ENCODE data around the gene GFI1. TPM values are rescaled to one million over a fixed set of nuclear protein-coding genes. Genes with fewer than 3 reads are reported as not detected.

The GFI1 gene
- total and polyA plus RNA-seq, 2 experiments from 2014 or later, result 0.21 TPM; not detected in 1

- no peak for TF ChIP-seq ZNF462 (CRISPR knock-in tag; IDR thresholded peaks at IDR 0.05)
- no peak for TF ChIP-seq NANOG (IDR thresholded peaks at IDR 0.05; ENCODE audit: borderline replicate concordance)
- no peak for TF ChIP-seq JUNB (IDR thresholded peaks at IDR 0.05; ENCODE audit: unreplicated experiment)
- no peak for TF ChIP-seq ZNF114 (CRISPR knock-in tag; IDR thresholded peaks at IDR 0.05)
- TF ChIP-seq EZH2 (IDR thresholded peaks at IDR 0.05; ENCODE audit: low read depth, unreplicated experiment), result no peak
- no peak for TF ChIP-seq CTCF (conservative IDR thresholded peaks at IDR 0.05; ENCODE audit: low read depth in 2 of 2)
These were observed 1.7 kb upstream of the GFI1 start (continued) for GRCh38 chr1:92488416-92488815.

- H3K4me1 ChIP-seq (ENCODE audit: insufficient read depth), result peaks cover 10% of the 10 kb centered on the region
- H3K79me2 ChIP-seq (replicated peaks; ENCODE audit: insufficient read depth), result no peaks in the 10 kb centered on the region
- H3F3A ChIP-seq (replicated peaks; ENCODE audit: low read depth), result peaks cover 12% of the 10 kb centered on the region; the same call in 1 of the 2 replicates
- peaks cover 2% of the 10 kb centered on the region; the same call in 1 of the 3 replicates for H3K36me3 Mint-ChIP-seq (ENCODE audit: low read depth)
- no peaks in the 10 kb centered on the region; the same call in none of the 2 replicates for H4K20me1 ChIP-seq (replicated peaks; ENCODE audit: insufficient read depth)
- peak overlapping the region; percentile 61 for H3K4me3 Mint-ChIP-seq
- H3K27me3 Mint-ChIP-seq (ENCODE audit: insufficient read depth, low read depth, poor library complexity), result peaks cover 74% of the 10 kb centered on the region
- peaks cover 87% of the 10 kb centered on the region for H3K27me3 ChIP-seq (ENCODE audit: insufficient read depth)
- H3K27ac ChIP-seq (ENCODE audit: low read depth), result no peak overlapping the region
- no peak for ATAC-seq
- no peaks in the 10 kb centered on the region for H3K9me2 ChIP-seq (ENCODE audit: insufficient read depth)
- peaks cover 16% of the 10 kb centered on the region for H3K4me1 Mint-ChIP-seq
- peak overlapping the region; percentile 84 for H3K4me2 ChIP-seq
- H3K27ac Mint-ChIP-seq, result no peak overlapping the region
- no peak for DNase-seq (ENCODE audit: low spot score)
- H3K4me3 ChIP-seq, result peak overlapping the region; percentile 75
- peaks cover 4% of the 10 kb centered on the region; the same call in 2 of the 3 replicates for H3K9me3 Mint-ChIP-seq
- H2AFZ ChIP-seq, result peak overlapping the region; percentile 81; the same call in 1 of the 2 replicates
- TF ChIP-seq EZH2 (IDR thresholded peaks at IDR 0.05; ENCODE audit: low read depth, unreplicated experiment) (peak; percentile 77), ETS1 (IDR thresholded peaks at IDR 0.05) (no peak)
- H3K36me3 ChIP-seq (ENCODE audit: insufficient read depth), result no peaks in the 10 kb centered on the region
These were observed 417 bp upstream of the GFI1 start for GRCh38 chr1:92487078-92487605.
